Neural crest cell (in vitro differentiated cells): ENCODE data around the gene SLC6A18. TPM values are rescaled to one million over a fixed set of nuclear protein-coding genes. Genes with fewer than 3 reads are reported as not detected.
A peak's percentile ranks its signal among the peaks of the same experiment; 100 is the strongest.

Experiments
- DNase-seq: peaks from one replicate; pipeline ENCODE4 v3.0.0; 2021; ENCODE audit warnings: low read depth, mixed read lengths, low spot score
- H3K27ac Mint-ChIP-seq: one replicate; pipeline ENCODE4 v1.8.0; 2021; ENCODE audit warnings: mild to moderate bottlenecking, mixed read lengths; ENCODE audit not compliant: unreplicated experiment
- H3K27me3 Mint-ChIP-seq: 2 replicates; pipeline ENCODE4 v1.8.0; 2021; ENCODE audit warnings: low read depth, mild to moderate bottlenecking, mixed read lengths
- H3K36me3 Mint-ChIP-seq: 2 replicates; pipeline ENCODE4 v1.8.0; 2021; ENCODE audit warnings: low read depth, mild to moderate bottlenecking, mixed read lengths
- H3K4me1 Mint-ChIP-seq: 2 replicates; pipeline ENCODE4 v1.8.0; 2021; ENCODE audit warnings: mixed read lengths
- H3K4me3 Mint-ChIP-seq: one replicate; pipeline ENCODE4 v1.8.0; 2021; ENCODE audit warnings: mild to moderate bottlenecking, mixed read lengths
- H3K9me3 Mint-ChIP-seq: 2 replicates; pipeline ENCODE4 v1.8.0; 2021; ENCODE audit warnings: mixed read lengths
- total RNA-seq: library from RNA; stranded (reverse); gene quantifications from 2 replicates; pipeline ENCODE4 v1.2.1, GENCODE V29; 2021
- TF ChIP-seq, protein P1 (sequence below): fragments of 200-600 bp; sonication (generic); conservative IDR thresholded peaks from 2 replicates; pipeline ENCODE4 v1.5.0; 2021; ENCODE audit warnings: antibody characterized with exemption, mild to moderate bottlenecking

SLC6A18 gene
- total RNA-seq, 1 donor from 2014 or later, result not detected

- TF ChIP-seq, protein P1, sequence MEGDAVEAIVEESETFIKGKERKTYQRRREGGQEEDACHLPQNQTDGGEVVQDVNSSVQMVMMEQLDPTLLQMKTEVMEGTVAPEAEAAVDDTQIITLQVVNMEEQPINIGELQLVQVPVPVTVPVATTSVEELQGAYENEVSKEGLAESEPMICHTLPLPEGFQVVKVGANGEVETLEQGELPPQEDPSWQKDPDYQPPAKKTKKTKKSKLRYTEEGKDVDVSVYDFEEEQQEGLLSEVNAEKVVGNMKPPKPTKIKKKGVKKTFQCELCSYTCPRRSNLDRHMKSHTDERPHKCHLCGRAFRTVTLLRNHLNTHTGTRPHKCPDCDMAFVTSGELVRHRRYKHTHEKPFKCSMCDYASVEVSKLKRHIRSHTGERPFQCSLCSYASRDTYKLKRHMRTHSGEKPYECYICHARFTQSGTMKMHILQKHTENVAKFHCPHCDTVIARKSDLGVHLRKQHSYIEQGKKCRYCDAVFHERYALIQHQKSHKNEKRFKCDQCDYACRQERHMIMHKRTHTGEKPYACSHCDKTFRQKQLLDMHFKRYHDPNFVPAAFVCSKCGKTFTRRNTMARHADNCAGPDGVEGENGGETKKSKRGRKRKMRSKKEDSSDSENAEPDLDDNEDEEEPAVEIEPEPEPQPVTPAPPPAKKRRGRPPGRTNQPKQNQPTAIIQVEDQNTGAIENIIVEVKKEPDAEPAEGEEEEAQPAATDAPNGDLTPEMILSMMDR, result no peak
- H3K4me1 Mint-ChIP-seq, result no peaks in the 10 kb centered on the region
Observed at GRCh38 chr5:1223278-1223670, 1.9 kb upstream of the SLC6A18 start.

DNA sequence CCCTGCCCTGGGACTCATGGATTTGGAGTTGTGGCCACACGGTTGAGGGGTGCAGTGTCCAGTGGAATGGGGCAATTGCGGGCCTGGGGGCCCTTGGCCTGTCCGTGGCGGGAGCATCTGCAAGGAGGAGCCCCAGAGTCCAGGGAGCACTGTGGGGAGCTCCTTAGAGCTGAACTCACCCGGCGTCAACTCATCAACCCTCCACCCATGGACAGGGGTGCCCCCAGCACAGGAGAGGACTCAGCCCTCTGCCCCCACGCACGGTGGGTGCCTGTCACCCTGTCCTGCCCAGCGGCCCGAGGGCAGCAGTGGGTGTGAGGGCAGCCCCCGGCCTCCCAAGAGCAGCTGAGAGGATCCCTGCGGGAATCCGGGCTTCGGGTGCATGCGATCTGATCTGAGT, 550 bp upstream of the SLC6A18 start:
- Mint-ChIP-seq H3K27ac (no peak overlapping the region), H3K36me3 (no peaks in the 10 kb centered on the region), H3K4me1 (no peaks in the 10 kb centered on the region), H3K27me3 (no peaks in the 10 kb centered on the region), H3K4me3 (no peak overlapping the region), H3K9me3 (peaks cover 4% of the 10 kb centered on the region)
- no peak for DNase-seq
- TF ChIP-seq, protein P1, result no peak

More at GRCh38 chr5:1223278-1223670, 1.9 kb upstream of the SLC6A18 start:
- Mint-ChIP-seq H3K36me3 (no peaks in the 10 kb centered on the region), H3K9me3 (peaks cover 4% of the 10 kb centered on the region), H3K27me3 (no peaks in the 10 kb centered on the region), H3K27ac (peak overlapping the region; percentile 43), H3K4me3 (no peak overlapping the region)
- no peak for DNase-seq

- H3K27ac Mint-ChIP-seq, result peak overlapping the region; percentile 57
- no peaks in the 10 kb centered on the region for H3K36me3 Mint-ChIP-seq
- peaks cover 4% of the 10 kb centered on the region for H3K9me3 Mint-ChIP-seq
- no peak for DNase-seq
- no peaks in the 10 kb centered on the region for H3K27me3 Mint-ChIP-seq
- TF ChIP-seq, protein P1, result no peak
- H3K4me3 Mint-ChIP-seq, result no peak overlapping the region
- H3K4me1 Mint-ChIP-seq, result no peaks in the 10 kb centered on the region
Observed at GRCh38 chr5:1226231-1226630, 1.1 kb downstream of the SLC6A18 start.

DNA sequence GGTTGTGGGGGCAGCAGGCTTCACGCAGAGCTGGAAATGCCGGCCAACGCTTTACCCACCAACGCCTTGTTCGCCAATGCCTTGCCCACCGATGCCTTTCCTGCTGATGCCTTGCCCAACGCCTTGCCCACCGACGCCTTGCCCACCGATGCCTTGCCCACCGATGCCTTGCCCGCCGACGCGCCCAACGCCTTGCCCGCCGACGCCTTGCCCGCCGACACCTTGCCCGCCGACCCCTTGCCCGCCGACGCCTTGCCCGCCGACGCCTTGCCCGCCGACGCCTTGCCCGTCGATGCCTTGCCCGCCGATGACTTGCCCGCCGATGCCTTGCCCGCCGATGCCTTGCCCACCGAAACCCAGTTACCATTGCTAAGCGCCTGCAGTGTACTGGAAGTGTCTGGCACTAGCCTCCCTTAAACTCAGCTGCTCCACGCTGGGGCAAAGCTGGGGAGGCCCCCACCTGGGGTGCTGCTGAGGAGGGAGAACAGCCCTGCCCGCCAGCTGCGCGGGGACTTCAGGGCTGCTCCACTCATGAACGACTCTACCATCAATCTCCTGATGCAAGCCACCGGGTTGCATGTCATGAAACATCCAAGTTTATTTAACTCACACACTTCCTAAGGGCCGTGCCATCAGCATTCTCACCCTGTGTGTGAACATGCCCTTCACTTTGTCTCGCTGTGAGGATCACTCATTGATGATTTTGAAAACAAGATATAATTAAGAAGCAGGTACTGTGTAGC, 1.8 kb downstream of the SLC6A18 start:
- TF ChIP-seq, protein P1, result no peak
- Mint-ChIP-seq H3K9me3 (peaks cover 4% of the 10 kb centered on the region), H3K27ac (no peak overlapping the region), H3K4me1 (no peaks in the 10 kb centered on the region), H3K36me3 (no peaks in the 10 kb centered on the region), H3K4me3 (no peak overlapping the region), H3K27me3 (no peaks in the 10 kb centered on the region)
- DNase-seq, result no peak

GRCh38 chr5:1227667-1228066, 2.5 kb downstream of the SLC6A18 start:
- TF ChIP-seq, protein P1, result no peak
- H3K4me3 Mint-ChIP-seq, result no peak overlapping the region
- H3K4me1 Mint-ChIP-seq, result no peaks in the 10 kb centered on the region
- no peak for DNase-seq
- H3K27me3 Mint-ChIP-seq, result no peaks in the 10 kb centered on the region
- no peak overlapping the region for H3K27ac Mint-ChIP-seq
- H3K9me3 Mint-ChIP-seq, result no peaks in the 10 kb centered on the region
- H3K36me3 Mint-ChIP-seq, result no peaks in the 10 kb centered on the region
